Effector CD8-positive, alpha-beta T cell (primary cell): Measurements from ENCODE around the gene SDE2.
"Not testable (repeated sequence)": the region's sequence is repeated elsewhere in the genome, so short reads cannot be mapped to it uniquely, and the experiment has no call there.

ENCODE experiments used
- DNase-seq: peaks from one replicate; lab custom pipeline; 2025; lab: John Stamatoyannopoulos, UW

Gene SDE2

GRCh38 chr1:225942574-225942973 is 56.6 kb downstream of the SDE2 start:
- DNase-seq: no peak

GRCh38 chr1:225941942-225942222 is 57.3 kb downstream of the SDE2 start:
- DNase-seq: no peak

GRCh38 chr1:225941187-225941941 is 57.8 kb downstream of the SDE2 start, which contains the start of gene LEFTY2:
TSS of gene LEFTY2 (minus strand) at chr1:225941220. CDS start at chr1:225941140, 80 bp downstream.
- no peak for DNase-seq

GRCh38 chr1:225940385-225941151 is 58.6 kb downstream of the SDE2 start:
- DNase-seq: no peak

- DNase-seq: not testable (repeated sequence)
These were observed 59.2 kb downstream of the SDE2 start for GRCh38 chr1:225939939-225940310.

GRCh38 chr1:225939097-225939938 is 59.8 kb downstream of the SDE2 start:
- not testable (repeated sequence) for DNase-seq

GRCh38 chr1:225937048-225937968 is 61.8 kb downstream of the SDE2 start:
- no peak for DNase-seq

- no peak for DNase-seq
These were observed 62.6 kb downstream of the SDE2 start for GRCh38 chr1:225936523-225936922.

- DNase-seq: not testable (repeated sequence)
These were observed 63.1 kb downstream of the SDE2 start for GRCh38 chr1:225936086-225936485.

- DNase-seq: no peak
These were observed 64.4 kb downstream of the SDE2 start for GRCh38 chr1:225934711-225935110.

GRCh38 chr1:225933072-225933471 is 66.1 kb downstream of the SDE2 start:
- DNase-seq: no peak
